ENCODE results near the gene NPPB. TPM values are rescaled to one million over a fixed set of nuclear protein-coding genes. Genes with fewer than 3 reads are reported as not detected.

The NPPB gene
- total and polyA plus RNA-seq, 9 of the 15 experiments (the other 6 are each of a cell fraction or from before 2014, with no cell fraction given), result not detected

DNA sequence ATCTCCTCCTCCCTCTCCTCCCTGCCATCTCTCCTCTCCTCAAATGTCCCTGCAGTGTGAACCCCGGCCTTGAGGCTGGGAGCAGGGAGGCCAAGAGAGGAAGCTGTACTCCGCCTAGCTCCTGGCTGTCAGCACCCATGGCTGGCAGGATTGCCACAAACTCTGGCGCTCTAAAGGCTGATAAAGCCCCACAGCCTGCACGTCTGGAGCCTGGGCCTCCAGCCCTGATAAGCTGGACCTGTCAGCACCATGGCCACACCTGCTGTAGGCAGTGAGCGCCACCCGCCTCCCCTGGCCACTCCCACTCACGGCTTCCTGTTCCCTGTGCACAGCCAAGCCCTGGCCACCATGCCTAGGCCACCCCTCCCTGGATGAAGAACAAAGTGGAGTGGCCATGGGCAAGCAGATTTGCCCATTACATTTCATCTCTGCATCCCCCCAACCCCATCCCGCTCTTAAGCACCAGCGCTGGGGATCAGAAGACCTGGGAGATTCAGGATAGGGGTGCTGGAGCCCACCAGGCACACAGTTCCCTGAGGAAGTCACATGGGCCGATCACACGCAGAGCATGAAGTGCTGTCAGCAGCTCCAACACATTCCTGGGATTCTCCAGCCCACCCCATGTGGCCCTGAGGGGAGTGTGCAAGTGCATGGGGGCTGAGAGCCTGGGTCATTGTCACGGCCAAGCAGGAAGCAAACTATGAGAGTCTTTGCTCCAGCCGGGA, 24.2 kb upstream of the NPPB start (continued):
- peak; percentile 94 for TF ChIP-seq ZNF766 (CRISPR knock-in tag; conservative IDR thresholded peaks at IDR 0.05)
- no peak for TF ChIP-seq ZNF354B (CRISPR knock-in tag; IDR thresholded peaks at IDR 0.05)
- peak; percentile 85 for TF ChIP-seq ETV5 (CRISPR knock-in tag; IDR thresholded peaks at IDR 0.05; ENCODE audit: low read depth)
- TF ChIP-seq, protein P1, sequence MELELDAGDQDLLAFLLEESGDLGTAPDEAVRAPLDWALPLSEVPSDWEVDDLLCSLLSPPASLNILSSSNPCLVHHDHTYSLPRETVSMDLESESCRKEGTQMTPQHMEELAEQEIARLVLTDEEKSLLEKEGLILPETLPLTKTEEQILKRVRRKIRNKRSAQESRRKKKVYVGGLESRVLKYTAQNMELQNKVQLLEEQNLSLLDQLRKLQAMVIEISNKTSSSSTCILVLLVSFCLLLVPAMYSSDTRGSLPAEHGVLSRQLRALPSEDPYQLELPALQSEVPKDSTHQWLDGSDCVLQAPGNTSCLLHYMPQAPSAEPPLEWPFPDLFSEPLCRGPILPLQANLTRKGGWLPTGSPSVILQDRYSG (tag; conservative IDR thresholded peaks at IDR 0.05; ENCODE audit: low read depth), result peak; percentile 70; the same call in 1 of the 2 replicates
- peak; percentile 75; the same call in 1 of the 2 replicates for TF ChIP-seq BACH1 (tag; IDR thresholded peaks at IDR 0.05)
- TF ChIP-seq, protein P2, sequence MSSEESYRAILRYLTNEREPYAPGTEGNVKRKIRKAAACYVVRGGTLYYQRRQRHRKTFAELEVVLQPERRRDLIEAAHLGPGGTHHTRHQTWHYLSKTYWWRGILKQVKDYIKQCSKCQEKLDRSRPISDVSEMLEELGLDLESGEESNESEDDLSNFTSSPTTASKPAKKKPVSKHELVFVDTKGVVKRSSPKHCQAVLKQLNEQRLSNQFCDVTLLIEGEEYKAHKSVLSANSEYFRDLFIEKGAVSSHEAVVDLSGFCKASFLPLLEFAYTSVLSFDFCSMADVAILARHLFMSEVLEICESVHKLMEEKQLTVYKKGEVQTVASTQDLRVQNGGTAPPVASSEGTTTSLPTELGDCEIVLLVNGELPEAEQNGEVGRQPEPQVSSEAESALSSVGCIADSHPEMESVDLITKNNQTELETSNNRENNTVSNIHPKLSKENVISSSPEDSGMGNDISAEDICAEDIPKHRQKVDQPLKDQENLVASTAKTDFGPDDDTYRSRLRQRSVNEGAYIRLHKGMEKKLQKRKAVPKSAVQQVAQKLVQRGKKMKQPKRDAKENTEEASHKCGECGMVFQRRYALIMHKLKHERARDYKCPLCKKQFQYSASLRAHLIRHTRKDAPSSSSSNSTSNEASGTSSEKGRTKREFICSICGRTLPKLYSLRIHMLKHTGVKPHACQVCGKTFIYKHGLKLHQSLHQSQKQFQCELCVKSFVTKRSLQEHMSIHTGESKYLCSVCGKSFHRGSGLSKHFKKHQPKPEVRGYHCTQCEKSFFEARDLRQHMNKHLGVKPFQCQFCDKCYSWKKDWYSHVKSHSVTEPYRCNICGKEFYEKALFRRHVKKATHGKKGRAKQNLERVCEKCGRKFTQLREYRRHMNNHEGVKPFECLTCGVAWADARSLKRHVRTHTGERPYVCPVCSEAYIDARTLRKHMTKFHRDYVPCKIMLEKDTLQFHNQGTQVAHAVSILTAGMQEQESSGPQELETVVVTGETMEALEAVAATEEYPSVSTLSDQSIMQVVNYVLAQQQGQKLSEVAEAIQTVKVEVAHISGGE (CRISPR knock-in tag; IDR thresholded peaks at IDR 0.05), result peak in 1 of 3 experiments; percentile 87; a peak in 2 of 6 replicates
- TF ChIP-seq EP400 (IDR thresholded peaks at IDR 0.05), result peak; percentile 77
- TF ChIP-seq FOXA3 (CRISPR knock-in tag; conservative IDR thresholded peaks at IDR 0.05 in 1 of 2, IDR thresholded peaks at IDR 0.05 in 1 of 2), result 0 out of 4 replicates have a peak, but pooled peaks of 1 of the 2 experiments have one; percentile 4
- TF ChIP-seq, protein P3, sequence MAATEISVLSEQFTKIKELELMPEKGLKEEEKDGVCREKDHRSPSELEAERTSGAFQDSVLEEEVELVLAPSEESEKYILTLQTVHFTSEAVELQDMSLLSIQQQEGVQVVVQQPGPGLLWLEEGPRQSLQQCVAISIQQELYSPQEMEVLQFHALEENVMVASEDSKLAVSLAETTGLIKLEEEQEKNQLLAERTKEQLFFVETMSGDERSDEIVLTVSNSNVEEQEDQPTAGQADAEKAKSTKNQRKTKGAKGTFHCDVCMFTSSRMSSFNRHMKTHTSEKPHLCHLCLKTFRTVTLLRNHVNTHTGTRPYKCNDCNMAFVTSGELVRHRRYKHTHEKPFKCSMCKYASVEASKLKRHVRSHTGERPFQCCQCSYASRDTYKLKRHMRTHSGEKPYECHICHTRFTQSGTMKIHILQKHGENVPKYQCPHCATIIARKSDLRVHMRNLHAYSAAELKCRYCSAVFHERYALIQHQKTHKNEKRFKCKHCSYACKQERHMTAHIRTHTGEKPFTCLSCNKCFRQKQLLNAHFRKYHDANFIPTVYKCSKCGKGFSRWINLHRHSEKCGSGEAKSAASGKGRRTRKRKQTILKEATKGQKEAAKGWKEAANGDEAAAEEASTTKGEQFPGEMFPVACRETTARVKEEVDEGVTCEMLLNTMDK (IDR thresholded peaks at IDR 0.05; ENCODE audit: borderline replicate concordance, insufficient read depth, low read depth, low read length, poor library complexity, severe bottlenecking), result no peak
- no peak for TF ChIP-seq MIER1 (IDR thresholded peaks at IDR 0.05; ENCODE audit: low read depth)
- TF ChIP-seq, protein P4, sequence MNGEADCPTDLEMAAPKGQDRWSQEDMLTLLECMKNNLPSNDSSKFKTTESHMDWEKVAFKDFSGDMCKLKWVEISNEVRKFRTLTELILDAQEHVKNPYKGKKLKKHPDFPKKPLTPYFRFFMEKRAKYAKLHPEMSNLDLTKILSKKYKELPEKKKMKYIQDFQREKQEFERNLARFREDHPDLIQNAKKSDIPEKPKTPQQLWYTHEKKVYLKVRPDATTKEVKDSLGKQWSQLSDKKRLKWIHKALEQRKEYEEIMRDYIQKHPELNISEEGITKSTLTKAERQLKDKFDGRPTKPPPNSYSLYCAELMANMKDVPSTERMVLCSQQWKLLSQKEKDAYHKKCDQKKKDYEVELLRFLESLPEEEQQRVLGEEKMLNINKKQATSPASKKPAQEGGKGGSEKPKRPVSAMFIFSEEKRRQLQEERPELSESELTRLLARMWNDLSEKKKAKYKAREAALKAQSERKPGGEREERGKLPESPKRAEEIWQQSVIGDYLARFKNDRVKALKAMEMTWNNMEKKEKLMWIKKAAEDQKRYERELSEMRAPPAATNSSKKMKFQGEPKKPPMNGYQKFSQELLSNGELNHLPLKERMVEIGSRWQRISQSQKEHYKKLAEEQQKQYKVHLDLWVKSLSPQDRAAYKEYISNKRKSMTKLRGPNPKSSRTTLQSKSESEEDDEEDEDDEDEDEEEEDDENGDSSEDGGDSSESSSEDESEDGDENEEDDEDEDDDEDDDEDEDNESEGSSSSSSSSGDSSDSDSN (IDR thresholded peaks at IDR 0.05; ENCODE audit: borderline replicate concordance in 1 of 2, low read depth in 2 of 2, low read length in 2 of 2), result peak; percentile 94 to 100
- TF ChIP-seq SOX6 (IDR thresholded peaks at IDR 0.05), result peak; percentile 94
- TF ChIP-seq U2AF1 (optimal IDR thresholded peaks at IDR 0.05; ENCODE audit: low read depth, low read length), result no peak
- peak; percentile 77 for TF ChIP-seq CBX1 (IDR thresholded peaks at IDR 0.05; ENCODE audit: low read depth)
- no peak for TF ChIP-seq PHTF2 (CRISPR knock-in tag; IDR thresholded peaks at IDR 0.05)

All from K562 (cell line).